Measurements from ENCODE around the gene CCDC91. TPM values are rescaled to one million over a fixed set of nuclear protein-coding genes. Genes with fewer than 3 reads are reported as not detected.

CCDC91 gene
- total RNA-seq, 1 donor from 2014 or later, result 23.5 TPM

- H3K4me3 ChIP-seq (ENCODE audit: low read depth, low read length), result no peak overlapping the region
- H3K36me3 ChIP-seq (ENCODE audit: control insufficient read depth, insufficient read depth, low read length), result no peaks in the 10 kb centered on the region
- no peak for DNase-seq (ENCODE audit: low read depth)
- no peak for TF ChIP-seq CTCF (IDR thresholded peaks at IDR 0.05; ENCODE audit: insufficient read depth, low read length, poor library complexity, severe bottlenecking)
- no peaks in the 10 kb centered on the region for H3K27me3 ChIP-seq (ENCODE audit: control insufficient read depth, insufficient read depth, low read length)
Measured at GRCh38 chr12:28175098-28175589, 15.1 kb upstream of the CCDC91 start.

- TF ChIP-seq CTCF (IDR thresholded peaks at IDR 0.05; ENCODE audit: insufficient read depth, low read length, poor library complexity, severe bottlenecking), result no peak
- DNase-seq (ENCODE audit: low read depth), result no peak
Measured at GRCh38 chr12:28176295-28176694, 14.0 kb upstream of the CCDC91 start.

DNA sequence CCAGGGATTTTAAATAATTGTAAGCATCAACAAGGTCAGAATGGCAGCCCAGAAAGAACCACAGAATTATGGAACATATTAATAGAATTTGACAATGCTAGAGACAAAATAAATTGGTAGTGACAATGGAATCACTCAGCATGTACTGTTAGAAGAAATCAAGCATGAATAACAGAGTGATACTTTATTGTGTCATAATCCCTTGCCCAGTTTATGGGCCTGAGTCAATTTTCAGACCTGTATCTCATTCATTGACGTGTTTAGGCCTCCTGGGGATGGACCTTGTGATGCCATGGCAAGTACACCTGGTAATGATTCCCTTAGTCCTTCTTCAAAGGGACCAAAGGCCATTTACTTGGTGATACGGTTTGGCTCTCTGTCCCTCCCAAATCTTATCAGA, 12.8 kb upstream of the CCDC91 start:
- no peak for DNase-seq (ENCODE audit: low read depth)
- H3K27me3 ChIP-seq (ENCODE audit: control insufficient read depth, insufficient read depth, low read length), result no peaks in the 10 kb centered on the region
- H3K36me3 ChIP-seq (ENCODE audit: control insufficient read depth, insufficient read depth, low read length), result no peaks in the 10 kb centered on the region
- H3K4me3 ChIP-seq (ENCODE audit: low read depth, low read length), result no peak overlapping the region
- no peak for TF ChIP-seq CTCF (IDR thresholded peaks at IDR 0.05; ENCODE audit: insufficient read depth, low read length, poor library complexity, severe bottlenecking)

More at GRCh38 chr12:28176295-28176694, 14.0 kb upstream of the CCDC91 start:
- no peaks in the 10 kb centered on the region for H3K27me3 ChIP-seq (ENCODE audit: control insufficient read depth, insufficient read depth, low read length)
- no peak overlapping the region for H3K4me3 ChIP-seq (ENCODE audit: low read depth, low read length)
- no peaks in the 10 kb centered on the region for H3K36me3 ChIP-seq (ENCODE audit: control insufficient read depth, insufficient read depth, low read length)

DNA sequence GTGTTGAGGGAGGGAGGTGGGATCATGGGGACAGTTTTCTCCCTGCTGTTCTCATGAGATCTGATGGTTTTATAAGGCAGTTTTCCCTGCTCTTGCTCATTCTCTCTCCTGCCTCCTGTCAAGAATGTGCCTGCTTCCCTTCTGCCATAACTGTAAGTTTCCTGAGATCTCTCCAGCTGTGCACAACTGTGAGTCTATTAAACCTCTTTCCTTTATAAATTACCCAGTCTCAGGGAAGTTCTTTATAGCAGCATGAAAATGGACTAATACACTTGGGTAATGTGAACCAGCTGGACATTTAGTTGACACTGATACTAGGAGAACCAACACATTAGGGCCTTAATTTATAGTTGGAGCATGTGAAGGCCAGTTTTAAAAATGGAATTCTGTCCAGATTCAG, 12.4 kb upstream of the CCDC91 start:
- no peak for DNase-seq (ENCODE audit: low read depth)
- no peak overlapping the region for H3K4me3 ChIP-seq (ENCODE audit: low read depth, low read length)
- no peak for TF ChIP-seq CTCF (IDR thresholded peaks at IDR 0.05; ENCODE audit: insufficient read depth, low read length, poor library complexity, severe bottlenecking)
- no peaks in the 10 kb centered on the region for H3K27me3 ChIP-seq (ENCODE audit: control insufficient read depth, insufficient read depth, low read length)
- no peaks in the 10 kb centered on the region for H3K36me3 ChIP-seq (ENCODE audit: control insufficient read depth, insufficient read depth, low read length)

GRCh38 chr12:28178775-28179174, 11.5 kb upstream of the CCDC91 start:
- no peak for TF ChIP-seq CTCF (IDR thresholded peaks at IDR 0.05; ENCODE audit: insufficient read depth, low read length, poor library complexity, severe bottlenecking)
- DNase-seq (ENCODE audit: low read depth), result no peak
- Histone ChIP-seq H3K36me3 (ENCODE audit: control insufficient read depth, insufficient read depth, low read length) (no peaks in the 10 kb centered on the region), H3K27me3 (ENCODE audit: control insufficient read depth, insufficient read depth, low read length) (no peaks in the 10 kb centered on the region), H3K4me3 (ENCODE audit: low read depth, low read length) (no peak overlapping the region)

DNA sequence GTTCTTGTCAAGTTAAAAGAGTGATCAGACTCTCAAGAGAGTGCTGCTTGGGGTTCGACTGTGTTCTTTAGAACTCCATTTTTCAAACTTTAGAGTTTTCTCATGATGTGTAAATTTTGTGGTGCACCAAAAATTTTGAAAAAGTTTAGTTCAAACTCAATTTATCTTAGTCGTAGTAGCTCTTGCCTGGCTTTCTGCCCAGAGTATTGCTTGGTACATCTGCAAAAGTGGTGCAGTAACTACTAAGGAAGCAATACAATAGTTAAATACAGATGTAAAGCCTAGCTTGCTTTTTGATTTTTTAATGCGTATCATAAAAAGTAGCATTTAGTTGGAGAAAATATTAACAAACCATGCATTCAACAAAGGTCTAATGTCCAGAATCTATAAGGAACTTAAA, 9.5 kb upstream of the CCDC91 start:
- Histone ChIP-seq H3K4me3 (ENCODE audit: low read depth, low read length) (no peak overlapping the region), H3K27me3 (ENCODE audit: control insufficient read depth, insufficient read depth, low read length) (no peaks in the 10 kb centered on the region), H3K36me3 (ENCODE audit: control insufficient read depth, insufficient read depth, low read length) (no peaks in the 10 kb centered on the region)
- no peak for DNase-seq (ENCODE audit: low read depth)
- TF ChIP-seq CTCF (IDR thresholded peaks at IDR 0.05; ENCODE audit: insufficient read depth, low read length, poor library complexity, severe bottlenecking), result no peak

Measured in kidney epithelial cell (primary cell).